Endothelial cell of umbilical vein (primary cell): ENCODE results near the gene PYGB. TPM values are rescaled to one million over a fixed set of nuclear protein-coding genes. Genes with fewer than 3 reads are reported as not detected.

Source experiments
- BruUV-seq: library from RNA; stranded (reverse); fragments of 400-500 nt; replicated peaks from 2 replicates; lab custom pipeline; 2021; lab: Mats Ljungman, UMichigan
- CTCF ChIA-PET: fragments of 300-600, 350-600 bp; sonication (Branson Sonifier 250); formaldehyde crosslinking; loops from one replicate; lab custom pipeline; 2021; ENCODE audit warnings: antibody characterized with exemption, inconsistent platforms; lab: Charles Lee
- POLR2A ChIA-PET: fragments of 300-600, 350-600 bp; sonication (Branson Sonifier 250); formaldehyde crosslinking; loops from one replicate; lab custom pipeline; 2021; ENCODE audit warnings: antibody characterized with exemption, inconsistent platforms; lab: Charles Lee
- DNase-seq: peaks from one replicate; pipeline ENCODE4 v3.0.0-alpha.2; 2011; ENCODE audit warnings: low read depth, low spot score
- FAIRE-seq: peaks from 2 replicates; lab custom pipeline; 2011; peaks lifted over from hg19 to GRCh38; lab: Jason Lieb, UNC
- H2AFZ ChIP-seq: 2 replicates; pipeline ENCODE4 v1.6.0; 2012; ENCODE audit warnings: low read depth, low read length, control low read depth, inconsistent platforms
- H3K27ac ChIP-seq: 2 replicates; pipeline ENCODE4 v1.5.1; 2011; ENCODE audit warnings: low read depth, mild to moderate bottlenecking, control low read depth, low read length, moderate library complexity; ENCODE audit not compliant: insufficient read depth
- H3K27me3 ChIP-seq, 2 experiments: 2 replicates each; pipeline versions ENCODE4 v1.6.0 to v1.6.1; 2011; ENCODE audit warnings: low read length in 2 of 2, mixed read lengths in 1 of 2; ENCODE audit not compliant: control insufficient read depth in 2 of 2, insufficient read depth in 2 of 2
- H3K36me3 ChIP-seq, 2 experiments: 2 replicates in 1 of 2; 3 replicates in 1 of 2; pipeline ENCODE4 v1.5.1; 2011; ENCODE audit warnings: low read length in 2 of 2, mild to moderate bottlenecking in 1 of 2, moderate library complexity in 1 of 2; ENCODE audit not compliant: control insufficient read depth in 2 of 2, insufficient read depth in 2 of 2; ENCODE audit errors: extremely low read depth in 1 of 2
- H3K4me1 ChIP-seq: 3 replicates; pipeline ENCODE4 v1.5.1; 2011; ENCODE audit warnings: mild to moderate bottlenecking, low read length; ENCODE audit not compliant: control insufficient read depth, insufficient read depth; ENCODE audit errors: extremely low read depth
- H3K4me2 ChIP-seq: 2 replicates; pipeline ENCODE4 v1.6.1; 2011; ENCODE audit warnings: low read length, control low read depth, mixed read lengths; ENCODE audit not compliant: insufficient read depth
- H3K4me3 ChIP-seq, 3 experiments: fragments of 200-600 bp in 1 of 3; sonication (generic), shearing (Covaris generic) in 1 of 3; replicated peaks in 1 of 3; 2 replicates each; pipeline ENCODE4 v1.5.1; 2011 to 2016; ENCODE audit warnings: control low read depth in 3 of 3, low read length in 3 of 3, mild to moderate bottlenecking in 2 of 3, inconsistent platforms in 1 of 3, low read depth in 1 of 3, moderate library complexity in 1 of 3; ENCODE audit not compliant: insufficient read depth in 1 of 3
- H3K79me2 ChIP-seq: 2 replicates; pipeline ENCODE4 v1.6.0; 2012; ENCODE audit warnings: low read length, inconsistent platforms; ENCODE audit not compliant: control insufficient read depth, insufficient read depth
- H3K9ac ChIP-seq: replicated peaks from 2 replicates; pipeline ENCODE3; 2011; ENCODE audit warnings: low read length, control low read depth; ENCODE audit not compliant: insufficient read depth; ENCODE audit errors: extremely low read depth
- H3K9me1 ChIP-seq: replicated peaks from 3 replicates; pipeline ENCODE4 v1.6.0; 2011; ENCODE audit warnings: mild to moderate bottlenecking, low read length; ENCODE audit not compliant: control insufficient read depth, insufficient read depth; ENCODE audit errors: extremely low read depth
- H3K9me3 ChIP-seq: replicated peaks from 2 replicates; pipeline ENCODE4 v1.5.1; 2012; ENCODE audit warnings: low read length, inconsistent platforms; ENCODE audit not compliant: control insufficient read depth, insufficient read depth
- H4K20me1 ChIP-seq: replicated peaks from 2 replicates; pipeline ENCODE3; 2011; ENCODE audit warnings: mild to moderate bottlenecking, low read length; ENCODE audit not compliant: control insufficient read depth, insufficient read depth; ENCODE audit errors: extremely low read depth
- CTCF ChIP-seq, 2 donors: IDR thresholded peaks; 1 replicate in 1 of 2; 2 replicates in 1 of 2; pipeline ENCODE4 v1.5.1; 2011; ENCODE audit warnings: low read length in 2 of 2, mild to moderate bottlenecking in 2 of 2, moderate library complexity in 2 of 2, control low read depth in 1 of 2, inconsistent platforms in 1 of 2, low read depth in 1 of 2; ENCODE audit not compliant: insufficient read depth in 1 of 2; ENCODE audit errors: extremely low read depth in 1 of 2
- EZH2 ChIP-seq: IDR thresholded peaks from 2 replicates; pipeline ENCODE4 v1.6.1; 2012; ENCODE audit warnings: borderline replicate concordance, low read depth, mild to moderate bottlenecking, moderate library complexity, low read length, inconsistent platforms; ENCODE audit not compliant: severe bottlenecking
- FOS ChIP-seq: IDR thresholded peaks from 2 replicates; pipeline ENCODE4 v1.6.1; 2011; ENCODE audit warnings: mild to moderate bottlenecking, low read length, moderate library complexity, borderline replicate concordance; ENCODE audit not compliant: insufficient read depth
- GATA2 ChIP-seq: IDR thresholded peaks from 2 replicates; pipeline ENCODE4 v1.7.0; 2011; ENCODE audit warnings: low read depth, mild to moderate bottlenecking, moderate library complexity, mixed read lengths, low read length; ENCODE audit not compliant: insufficient read length, insufficient read depth
- JUN ChIP-seq: IDR thresholded peaks from 2 replicates; pipeline ENCODE4 v1.6.1; 2011; ENCODE audit warnings: borderline replicate concordance, low read depth; ENCODE audit not compliant: insufficient read length, insufficient read depth
- MAX ChIP-seq: IDR thresholded peaks from 2 replicates; pipeline ENCODE4 v1.6.1; 2011; ENCODE audit not compliant: insufficient read depth, insufficient read length
- MYC ChIP-seq: IDR thresholded peaks from one replicate; pipeline ENCODE4 v1.6.1; 2011; ENCODE audit warnings: mild to moderate bottlenecking, low read depth, low read length
- POLR2A ChIP-seq: IDR thresholded peaks from 2 replicates; pipeline ENCODE4 v1.6.1; 2012; ENCODE audit warnings: low read depth, mild to moderate bottlenecking, control low read depth, low read length
- POLR2AphosphoS5 ChIP-seq: IDR thresholded peaks from 2 replicates; pipeline ENCODE4 v1.6.1; 2012; ENCODE audit warnings: low read depth, mild to moderate bottlenecking, control low read depth, low read length, moderate library complexity; ENCODE audit not compliant: insufficient read depth
- dilution Hi-C: fragments of 300-500 bp; cut with MboI; formaldehyde crosslinking; loops from one replicate; pipeline ENCODE4 v1.15.0; 2019; ENCODE audit warnings: low sequenced_read_pairs; ENCODE audit not compliant: extremely low pct_ligation_motif_present
- intact Hi-C: fragments of 100-400 bp; cut with micrococcal nuclease; formaldehyde crosslinking; loops from one replicate; pipeline ENCODE4 v1.10.0; 2022
- polyA plus RNA-seq, 4 experiments: library from polyadenylated mRNA; depleted of rRNA in 3 of 4; stranded (reverse) in 3 of 4; unstranded in 1 of 4; fragments of >200 nt; gene quantifications; 2 replicates each; pipeline versions ENCODE4 v1.2.1 to v1.2.3, GENCODE V29; 2011 to 2012; ENCODE audit warnings: missing spikeins in 1 of 4
- total RNA-seq: library from RNA; stranded (reverse); gene quantifications from 2 replicates; pipeline ENCODE4 v1.2.3, GENCODE V29; 2021

Gene PYGB
- total and polyA plus RNA-seq, 2 donors (not counting 3 experiments of a cell fraction or from before 2014, with no cell fraction given) = 36.1 to 60.2 TPM

GRCh38 chr20:25273541-25274358, 25.9 kb downstream of the PYGB start:
- H3K36me3 ChIP-seq = peaks cover 4 to 63% of the 10 kb centered on the region in 2 experiments
- DNase-seq (no peak), FAIRE-seq (no peak)
- H3K4me1 ChIP-seq = no peaks in the 10 kb centered on the region
- no peaks in the 10 kb centered on the region for H3K9me3 ChIP-seq
- H3K27ac ChIP-seq = no peak overlapping the region
- no peaks in the 10 kb centered on the region for H4K20me1 ChIP-seq
- no peak overlapping the region for H3K4me3 ChIP-seq
- H3K9me1 ChIP-seq = no peaks in the 10 kb centered on the region
- no peak overlapping the region for H2AFZ ChIP-seq
- H3K27me3 ChIP-seq = no peaks in the 10 kb centered on the region
- H3K9ac ChIP-seq = no peak overlapping the region
- H3K79me2 ChIP-seq = no peaks in the 10 kb centered on the region
- no TSS peak for BruUV-seq
- dilution Hi-C loops = no loop called here
- ChIA-PET POLR2A (no interaction called here), CTCF (interaction anchor here (1.3 kb wide), 1 partner anchor 125 kb away, joined by 6 read pairs; no protein-coding TSS in a partner anchor)
- TF ChIP-seq GATA2 (no peak), MYC (no peak), EZH2 (no peak), POLR2A (no peak), POLR2AphosphoS5 (no peak), MAX (no peak), CTCF (IDR thresholded peaks at IDR 0.05; ENCODE audit: extremely low read depth in 1 of 2, insufficient read depth in 1 of 2, low read depth in 1 of 2, low read length in 2 of 2) (no peak), JUN (no peak), FOS (no peak)
- intact Hi-C loops = no loop called here
- no peak overlapping the region for H3K4me2 ChIP-seq
